ENCODE measurements around the gene ARHGAP8. TPM values are rescaled to one million over a fixed set of nuclear protein-coding genes. Genes with fewer than 3 reads are reported as not detected.

Gene ARHGAP8
- total and polyA plus RNA-seq, 2 experiments from 2014 or later: 62.8 to 64.9 TPM

DNA sequence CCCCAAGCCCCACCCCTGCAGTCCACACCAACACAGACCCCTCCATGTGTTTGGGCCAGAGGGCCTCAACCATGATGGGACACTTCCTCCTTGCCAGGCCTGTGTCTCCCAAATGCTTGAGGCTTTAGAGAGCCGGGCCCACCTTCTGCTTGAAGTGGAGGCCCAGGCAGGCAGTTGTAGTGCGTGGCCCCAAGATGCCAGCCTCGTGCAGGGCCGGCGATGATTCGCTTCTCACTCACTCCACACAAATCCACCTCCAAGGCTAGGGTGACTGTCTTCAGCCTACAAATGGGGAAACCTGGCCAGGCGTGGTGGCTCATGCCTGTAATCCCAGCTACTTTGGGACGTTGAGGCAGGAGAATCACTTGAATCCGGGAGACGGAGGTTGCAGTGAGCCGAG lies 44.6 kb upstream of the ARHGAP8 start (continued):
- TF ChIP-seq EZH2phosphoT487 (IDR thresholded peaks at IDR 0.05; ENCODE audit: unreplicated experiment): no peak
- no peak for TF ChIP-seq ZNF331 (CRISPR knock-in tag; IDR thresholded peaks at IDR 0.05; ENCODE audit: low read depth)
- no peak for TF ChIP-seq JUNB (IDR thresholded peaks at IDR 0.05; ENCODE audit: unreplicated experiment)

DNA sequence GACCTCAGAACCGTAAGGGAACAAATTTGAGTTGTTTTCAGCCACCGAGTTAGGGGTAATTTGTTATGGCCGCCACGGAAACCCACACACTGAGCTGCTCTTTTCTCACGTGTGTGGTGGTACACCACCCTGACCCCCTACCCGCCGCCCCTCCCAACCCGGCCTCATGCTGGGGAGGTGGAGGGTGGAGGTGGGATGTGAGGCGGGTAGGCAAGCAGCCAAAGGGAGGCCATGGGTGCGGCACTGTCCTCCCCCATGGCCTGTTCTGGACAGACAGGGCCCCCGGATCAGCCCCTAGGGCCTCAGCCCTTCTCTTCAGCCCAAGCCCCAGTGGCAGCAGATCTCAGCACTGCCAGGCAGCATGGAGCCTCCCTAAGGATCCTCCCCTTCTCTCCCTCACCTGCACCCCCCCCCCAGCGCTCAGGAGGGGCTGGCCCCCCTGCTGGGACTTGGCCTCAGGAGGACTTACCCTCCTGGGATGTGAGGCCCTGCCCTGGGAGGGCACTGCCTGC lies 42.4 kb upstream of the ARHGAP8 start:
- Mint-ChIP-seq H3K36me3 (ENCODE audit: low read depth) (peaks cover 4% of the 10 kb centered on the region; the same call in 1 of the 3 replicates), H3K27me3 (ENCODE audit: insufficient read depth, low read depth, poor library complexity) (peaks cover 5% of the 10 kb centered on the region), H3K4me3 (no peak overlapping the region), H3K9me3 (no peaks in the 10 kb centered on the region), H3K27ac (no peak overlapping the region), H3K4me1 (peaks cover 11% of the 10 kb centered on the region; the same call in 2 of the 3 replicates)
- TF ChIP-seq NANOG (IDR thresholded peaks at IDR 0.05; ENCODE audit: borderline replicate concordance) (no peak), JUNB (IDR thresholded peaks at IDR 0.05; ENCODE audit: unreplicated experiment) (no peak), STAT1 (IDR thresholded peaks at IDR 0.05; ENCODE audit: unreplicated experiment) (no peak), ZNF331 (CRISPR knock-in tag; IDR thresholded peaks at IDR 0.05; ENCODE audit: low read depth) (no peak), CREB1 (CRISPR knock-in tag; IDR thresholded peaks at IDR 0.05; ENCODE audit: low read depth) (no peak), ZNF114 (CRISPR knock-in tag; IDR thresholded peaks at IDR 0.05) (no peak), EZH2phosphoT487 (IDR thresholded peaks at IDR 0.05; ENCODE audit: unreplicated experiment) (no peak), EZH2 (IDR thresholded peaks at IDR 0.05; ENCODE audit: low read depth, unreplicated experiment) (no peak), POLR2AphosphoS5 (IDR thresholded peaks at IDR 0.05; ENCODE audit: low read depth) (no peak)
- TF ChIP-seq, protein P1, sequence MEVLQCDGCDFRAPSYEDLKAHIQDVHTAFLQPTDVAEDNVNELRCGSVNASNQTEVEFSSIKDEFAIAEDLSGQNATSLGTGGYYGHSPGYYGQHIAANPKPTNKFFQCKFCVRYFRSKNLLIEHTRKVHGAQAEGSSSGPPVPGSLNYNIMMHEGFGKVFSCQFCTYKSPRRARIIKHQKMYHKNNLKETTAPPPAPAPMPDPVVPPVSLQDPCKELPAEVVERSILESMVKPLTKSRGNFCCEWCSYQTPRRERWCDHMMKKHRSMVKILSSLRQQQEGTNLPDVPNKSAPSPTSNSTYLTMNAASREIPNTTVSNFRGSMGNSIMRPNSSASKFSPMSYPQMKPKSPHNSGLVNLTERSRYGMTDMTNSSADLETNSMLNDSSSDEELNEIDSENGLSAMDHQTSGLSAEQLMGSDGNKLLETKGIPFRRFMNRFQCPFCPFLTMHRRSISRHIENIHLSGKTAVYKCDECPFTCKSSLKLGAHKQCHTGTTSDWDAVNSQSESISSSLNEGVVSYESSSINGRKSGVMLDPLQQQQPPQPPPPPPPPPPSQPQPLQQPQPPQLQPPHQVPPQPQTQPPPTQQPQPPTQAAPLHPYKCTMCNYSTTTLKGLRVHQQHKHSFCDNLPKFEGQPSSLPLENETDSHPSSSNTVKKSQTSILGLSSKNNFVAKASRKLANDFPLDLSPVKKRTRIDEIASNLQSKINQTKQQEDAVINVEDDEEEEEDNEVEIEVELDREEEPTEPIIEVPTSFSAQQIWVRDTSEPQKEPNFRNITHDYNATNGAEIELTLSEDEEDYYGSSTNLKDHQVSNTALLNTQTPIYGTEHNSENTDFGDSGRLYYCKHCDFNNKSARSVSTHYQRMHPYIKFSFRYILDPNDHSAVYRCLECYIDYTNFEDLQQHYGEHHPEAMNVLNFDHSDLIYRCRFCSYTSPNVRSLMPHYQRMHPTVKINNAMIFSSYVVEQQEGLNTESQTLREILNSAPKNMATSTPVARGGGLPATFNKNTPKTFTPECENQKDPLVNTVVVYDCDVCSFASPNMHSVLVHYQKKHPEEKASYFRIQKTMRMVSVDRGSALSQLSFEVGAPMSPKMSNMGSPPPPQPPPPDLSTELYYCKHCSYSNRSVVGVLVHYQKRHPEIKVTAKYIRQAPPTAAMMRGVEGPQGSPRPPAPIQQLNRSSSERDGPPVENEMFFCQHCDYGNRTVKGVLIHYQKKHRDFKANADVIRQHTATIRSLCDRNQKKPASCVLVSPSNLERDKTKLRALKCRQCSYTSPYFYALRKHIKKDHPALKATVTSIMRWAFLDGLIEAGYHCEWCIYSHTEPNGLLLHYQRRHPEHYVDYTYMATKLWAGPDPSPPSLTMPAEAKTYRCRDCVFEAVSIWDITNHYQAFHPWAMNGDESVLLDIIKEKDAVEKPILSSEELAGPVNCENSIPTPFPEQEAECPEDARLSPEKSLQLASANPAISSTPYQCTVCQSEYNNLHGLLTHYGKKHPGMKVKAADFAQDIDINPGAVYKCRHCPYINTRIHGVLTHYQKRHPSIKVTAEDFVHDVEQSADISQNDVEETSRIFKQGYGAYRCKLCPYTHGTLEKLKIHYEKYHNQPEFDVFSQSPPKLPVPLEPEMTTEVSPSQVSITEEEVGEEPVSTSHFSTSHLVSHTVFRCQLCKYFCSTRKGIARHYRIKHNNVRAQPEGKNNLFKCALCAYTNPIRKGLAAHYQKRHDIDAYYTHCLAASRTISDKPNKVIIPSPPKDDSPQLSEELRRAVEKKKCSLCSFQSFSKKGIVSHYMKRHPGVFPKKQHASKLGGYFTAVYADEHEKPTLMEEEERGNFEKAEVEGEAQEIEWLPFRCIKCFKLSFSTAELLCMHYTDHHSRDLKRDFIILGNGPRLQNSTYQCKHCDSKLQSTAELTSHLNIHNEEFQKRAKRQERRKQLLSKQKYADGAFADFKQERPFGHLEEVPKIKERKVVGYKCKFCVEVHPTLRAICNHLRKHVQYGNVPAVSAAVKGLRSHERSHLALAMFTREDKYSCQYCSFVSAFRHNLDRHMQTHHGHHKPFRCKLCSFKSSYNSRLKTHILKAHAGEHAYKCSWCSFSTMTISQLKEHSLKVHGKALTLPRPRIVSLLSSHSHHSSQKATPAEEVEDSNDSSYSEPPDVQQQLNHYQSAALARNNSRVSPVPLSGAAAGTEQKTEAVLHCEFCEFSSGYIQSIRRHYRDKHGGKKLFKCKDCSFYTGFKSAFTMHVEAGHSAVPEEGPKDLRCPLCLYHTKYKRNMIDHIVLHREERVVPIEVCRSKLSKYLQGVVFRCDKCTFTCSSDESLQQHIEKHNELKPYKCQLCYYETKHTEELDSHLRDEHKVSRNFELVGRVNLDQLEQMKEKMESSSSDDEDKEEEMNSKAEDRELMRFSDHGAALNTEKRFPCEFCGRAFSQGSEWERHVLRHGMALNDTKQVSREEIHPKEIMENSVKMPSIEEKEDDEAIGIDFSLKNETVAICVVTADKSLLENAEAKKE (CRISPR knock-in tag; IDR thresholded peaks at IDR 0.05): no peak
- TF ChIP-seq, protein P2, sequence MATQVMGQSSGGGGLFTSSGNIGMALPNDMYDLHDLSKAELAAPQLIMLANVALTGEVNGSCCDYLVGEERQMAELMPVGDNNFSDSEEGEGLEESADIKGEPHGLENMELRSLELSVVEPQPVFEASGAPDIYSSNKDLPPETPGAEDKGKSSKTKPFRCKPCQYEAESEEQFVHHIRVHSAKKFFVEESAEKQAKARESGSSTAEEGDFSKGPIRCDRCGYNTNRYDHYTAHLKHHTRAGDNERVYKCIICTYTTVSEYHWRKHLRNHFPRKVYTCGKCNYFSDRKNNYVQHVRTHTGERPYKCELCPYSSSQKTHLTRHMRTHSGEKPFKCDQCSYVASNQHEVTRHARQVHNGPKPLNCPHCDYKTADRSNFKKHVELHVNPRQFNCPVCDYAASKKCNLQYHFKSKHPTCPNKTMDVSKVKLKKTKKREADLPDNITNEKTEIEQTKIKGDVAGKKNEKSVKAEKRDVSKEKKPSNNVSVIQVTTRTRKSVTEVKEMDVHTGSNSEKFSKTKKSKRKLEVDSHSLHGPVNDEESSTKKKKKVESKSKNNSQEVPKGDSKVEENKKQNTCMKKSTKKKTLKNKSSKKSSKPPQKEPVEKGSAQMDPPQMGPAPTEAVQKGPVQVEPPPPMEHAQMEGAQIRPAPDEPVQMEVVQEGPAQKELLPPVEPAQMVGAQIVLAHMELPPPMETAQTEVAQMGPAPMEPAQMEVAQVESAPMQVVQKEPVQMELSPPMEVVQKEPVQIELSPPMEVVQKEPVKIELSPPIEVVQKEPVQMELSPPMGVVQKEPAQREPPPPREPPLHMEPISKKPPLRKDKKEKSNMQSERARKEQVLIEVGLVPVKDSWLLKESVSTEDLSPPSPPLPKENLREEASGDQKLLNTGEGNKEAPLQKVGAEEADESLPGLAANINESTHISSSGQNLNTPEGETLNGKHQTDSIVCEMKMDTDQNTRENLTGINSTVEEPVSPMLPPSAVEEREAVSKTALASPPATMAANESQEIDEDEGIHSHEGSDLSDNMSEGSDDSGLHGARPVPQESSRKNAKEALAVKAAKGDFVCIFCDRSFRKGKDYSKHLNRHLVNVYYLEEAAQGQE (IDR thresholded peaks at IDR 0.05; ENCODE audit: unreplicated experiment): no peak
- TF ChIP-seq, protein P3, sequence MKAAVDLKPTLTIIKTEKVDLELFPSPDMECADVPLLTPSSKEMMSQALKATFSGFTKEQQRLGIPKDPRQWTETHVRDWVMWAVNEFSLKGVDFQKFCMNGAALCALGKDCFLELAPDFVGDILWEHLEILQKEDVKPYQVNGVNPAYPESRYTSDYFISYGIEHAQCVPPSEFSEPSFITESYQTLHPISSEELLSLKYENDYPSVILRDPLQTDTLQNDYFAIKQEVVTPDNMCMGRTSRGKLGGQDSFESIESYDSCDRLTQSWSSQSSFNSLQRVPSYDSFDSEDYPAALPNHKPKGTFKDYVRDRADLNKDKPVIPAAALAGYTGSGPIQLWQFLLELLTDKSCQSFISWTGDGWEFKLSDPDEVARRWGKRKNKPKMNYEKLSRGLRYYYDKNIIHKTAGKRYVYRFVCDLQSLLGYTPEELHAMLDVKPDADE (IDR thresholded peaks at IDR 0.05): no peak
- TF ChIP-seq, protein P4, sequence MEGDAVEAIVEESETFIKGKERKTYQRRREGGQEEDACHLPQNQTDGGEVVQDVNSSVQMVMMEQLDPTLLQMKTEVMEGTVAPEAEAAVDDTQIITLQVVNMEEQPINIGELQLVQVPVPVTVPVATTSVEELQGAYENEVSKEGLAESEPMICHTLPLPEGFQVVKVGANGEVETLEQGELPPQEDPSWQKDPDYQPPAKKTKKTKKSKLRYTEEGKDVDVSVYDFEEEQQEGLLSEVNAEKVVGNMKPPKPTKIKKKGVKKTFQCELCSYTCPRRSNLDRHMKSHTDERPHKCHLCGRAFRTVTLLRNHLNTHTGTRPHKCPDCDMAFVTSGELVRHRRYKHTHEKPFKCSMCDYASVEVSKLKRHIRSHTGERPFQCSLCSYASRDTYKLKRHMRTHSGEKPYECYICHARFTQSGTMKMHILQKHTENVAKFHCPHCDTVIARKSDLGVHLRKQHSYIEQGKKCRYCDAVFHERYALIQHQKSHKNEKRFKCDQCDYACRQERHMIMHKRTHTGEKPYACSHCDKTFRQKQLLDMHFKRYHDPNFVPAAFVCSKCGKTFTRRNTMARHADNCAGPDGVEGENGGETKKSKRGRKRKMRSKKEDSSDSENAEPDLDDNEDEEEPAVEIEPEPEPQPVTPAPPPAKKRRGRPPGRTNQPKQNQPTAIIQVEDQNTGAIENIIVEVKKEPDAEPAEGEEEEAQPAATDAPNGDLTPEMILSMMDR (conservative IDR thresholded peaks at IDR 0.05; ENCODE audit: low read depth in 2 of 2): no peak
- Histone ChIP-seq H3K4me1 (ENCODE audit: insufficient read depth) (no peaks in the 10 kb centered on the region), H3K4me2 (no peak overlapping the region), H3K27me3 (ENCODE audit: insufficient read depth) (no peaks in the 10 kb centered on the region), H3K27ac (ENCODE audit: low read depth) (no peak overlapping the region), H3F3A (replicated peaks; ENCODE audit: low read depth) (no peaks in the 10 kb centered on the region), H3K79me2 (replicated peaks; ENCODE audit: insufficient read depth) (peaks cover 9% of the 10 kb centered on the region; the same call in 1 of the 2 replicates), H3K4me3 (no peak overlapping the region), H3K9me2 (ENCODE audit: insufficient read depth) (no peaks in the 10 kb centered on the region), H3K36me3 (ENCODE audit: insufficient read depth) (no peaks in the 10 kb centered on the region), H4K20me1 (replicated peaks; ENCODE audit: insufficient read depth) (0 out of 2 replicates have a peak, but pooled peaks cover 5% of the 10 kb centered on the region), H2AFZ (no peak overlapping the region)
- ATAC-seq: no peak
- DNase-seq (ENCODE audit: low spot score): no peak
